HG03520 (cell line): Measurements from ENCODE around the gene CGB3.

Experiments used
- ATAC-seq: cut with Tn5 transposase; IDR thresholded peaks from one replicate; pipeline ENCODE4 v1.9.1; 2021; ENCODE audit warnings: mild to moderate bottlenecking, moderate library complexity; ENCODE audit not compliant: unreplicated experiment

Gene CGB3

DNA sequence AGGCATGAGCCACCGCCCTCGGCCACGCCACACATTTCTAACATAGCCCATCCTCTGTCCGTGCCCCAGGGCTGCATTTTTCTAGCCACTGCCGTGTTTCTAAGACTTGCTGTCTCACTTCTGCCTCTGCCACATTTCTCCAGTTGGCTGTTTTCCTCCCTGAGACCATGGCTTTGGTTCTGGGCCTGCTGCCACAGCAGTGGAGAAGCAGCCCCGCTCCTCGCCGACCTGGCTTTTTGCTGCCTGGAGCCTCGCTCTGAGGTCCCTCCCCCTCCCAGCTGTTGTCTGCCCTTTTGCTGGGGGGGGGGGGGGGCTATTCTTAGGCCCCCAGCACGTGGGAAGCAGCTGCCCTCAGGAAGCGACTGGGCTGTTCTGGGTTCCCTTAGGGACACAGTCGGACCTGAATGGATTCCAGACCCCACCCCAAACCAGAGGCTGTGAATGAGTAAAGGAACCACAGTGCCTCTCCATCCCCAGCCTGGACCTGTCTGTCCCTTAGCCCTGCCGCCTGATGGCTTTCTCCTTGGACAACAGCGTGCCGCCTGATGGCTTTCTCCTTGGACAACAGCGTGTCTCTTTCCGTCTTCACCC is 34.3 kb downstream of the CGB3 start:
- no peak for ATAC-seq

DNA sequence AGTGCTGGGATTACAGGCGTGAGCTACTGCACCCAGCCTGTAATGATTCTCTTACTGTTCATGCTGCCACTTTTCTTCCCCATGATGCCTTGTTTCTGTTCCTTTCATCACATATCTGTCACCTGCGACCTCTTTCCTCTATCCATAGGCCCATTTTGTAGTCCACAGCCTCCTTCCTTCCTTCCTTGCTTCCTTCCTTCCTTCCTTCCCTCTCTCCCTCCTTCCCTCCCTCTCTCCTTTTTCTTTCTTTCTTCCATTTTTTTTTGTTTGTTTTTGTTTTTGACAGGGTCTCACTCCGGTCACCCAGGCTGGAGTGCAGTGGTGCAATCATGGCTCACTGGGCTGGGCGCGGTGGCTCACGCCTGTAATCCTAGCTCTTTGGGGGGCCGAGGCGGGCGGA is 35.3 kb downstream of the CGB3 start:
- ATAC-seq = no peak

DNA sequence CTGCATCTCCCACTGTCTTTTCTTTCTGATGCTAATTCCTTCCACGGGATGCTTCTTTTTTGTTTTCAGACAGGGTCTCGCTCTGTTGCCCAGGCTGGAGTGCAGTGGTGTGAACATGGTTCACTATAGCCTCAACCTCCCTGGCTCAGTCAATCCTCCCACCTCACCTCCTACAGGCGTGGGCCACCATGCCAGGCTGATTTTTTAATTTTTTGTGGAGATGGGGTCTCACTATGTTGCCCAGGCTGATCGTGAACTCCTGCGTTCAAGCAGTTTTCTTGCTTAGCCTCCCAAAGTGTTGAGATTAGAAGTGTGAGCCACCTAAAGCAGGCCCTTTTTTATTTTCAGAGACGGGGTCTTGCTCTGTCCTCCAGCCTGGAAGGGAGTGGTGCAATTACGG is 35.8 kb downstream of the CGB3 start:
- ATAC-seq = no peak

GRCh38 chr19:48987323-48987722 is 36.8 kb downstream of the CGB3 start:
- ATAC-seq = no peak

GRCh38 chr19:48986211-48986610 is 37.9 kb downstream of the CGB3 start:
- no peak for ATAC-seq

DNA sequence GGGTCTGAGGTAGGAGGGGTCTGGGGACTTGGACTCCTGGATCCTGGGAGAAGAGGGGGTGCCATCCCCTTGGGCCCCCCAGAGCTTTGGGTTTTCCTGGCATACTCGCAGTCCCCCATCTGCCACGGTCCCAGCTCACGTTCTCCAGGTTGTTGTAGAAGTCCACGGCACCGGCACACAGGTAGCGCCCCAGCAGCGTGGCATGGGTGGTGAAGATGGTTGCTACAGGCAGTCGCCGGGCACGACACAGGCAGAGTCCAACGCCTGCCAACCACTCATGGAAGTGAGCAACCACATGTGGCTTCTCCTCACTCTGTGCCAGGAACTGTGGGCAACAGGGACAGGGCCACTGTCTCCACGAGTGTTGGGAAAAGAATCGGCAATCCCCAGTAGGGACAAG is 38.4 kb downstream of the CGB3 start:
- ATAC-seq = no peak

DNA sequence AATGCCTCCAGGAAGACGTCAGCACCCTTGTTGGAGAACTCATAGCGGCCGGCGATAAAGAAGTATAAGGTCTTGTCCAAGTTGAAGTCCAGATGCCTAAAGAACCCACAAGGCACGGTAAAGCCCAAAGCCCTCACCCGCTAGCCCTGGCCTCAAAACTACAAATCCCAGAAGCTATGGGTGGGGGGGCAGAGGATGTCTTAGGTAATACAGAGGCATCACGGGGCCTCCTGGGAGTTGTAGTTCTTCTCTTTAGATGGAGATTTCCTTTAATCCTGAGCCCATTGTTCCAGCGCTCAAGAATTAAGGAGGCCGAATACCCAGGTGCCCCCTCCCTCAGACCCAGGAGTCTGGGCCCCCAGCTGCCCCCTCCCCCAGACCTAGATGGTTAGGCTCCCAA is 41.9 kb downstream of the CGB3 start:
- ATAC-seq = no peak

- no peak for ATAC-seq
These were observed 47.1 kb downstream of the CGB3 start for GRCh38 chr19:48977061-48977460.

- ATAC-seq = no peak
These were observed 47.9 kb downstream of the CGB3 start for GRCh38 chr19:48975947-48976847.
